ENCODE results near the gene PXYLP1.

The PXYLP1 gene

GRCh38 chr3:141249041-141249440 is 17.4 kb downstream of the PXYLP1 start:
- no peak for DNase-seq (ENCODE audit: low read depth)

DNA sequence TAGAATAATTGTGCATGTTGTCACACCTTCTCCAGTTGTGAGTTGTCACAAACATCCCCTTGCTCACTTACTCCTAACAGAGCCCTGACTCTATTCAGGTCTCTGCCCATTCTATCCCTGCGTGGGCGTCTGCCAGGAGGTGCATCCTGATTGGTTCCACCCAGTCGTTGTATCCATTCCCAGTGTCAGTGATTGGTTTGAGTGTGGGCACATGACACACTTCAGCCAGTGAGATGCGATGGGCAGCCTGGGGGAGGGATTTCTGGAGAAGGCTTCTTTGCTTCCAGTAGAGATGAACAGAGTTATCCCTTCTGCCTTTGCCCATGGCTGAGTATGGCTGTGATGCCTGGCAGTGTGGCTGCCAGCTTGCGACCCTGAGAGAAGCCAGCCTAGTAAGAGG is 18.7 kb downstream of the PXYLP1 start:
- DNase-seq (ENCODE audit: low read depth) = no peak

DNA sequence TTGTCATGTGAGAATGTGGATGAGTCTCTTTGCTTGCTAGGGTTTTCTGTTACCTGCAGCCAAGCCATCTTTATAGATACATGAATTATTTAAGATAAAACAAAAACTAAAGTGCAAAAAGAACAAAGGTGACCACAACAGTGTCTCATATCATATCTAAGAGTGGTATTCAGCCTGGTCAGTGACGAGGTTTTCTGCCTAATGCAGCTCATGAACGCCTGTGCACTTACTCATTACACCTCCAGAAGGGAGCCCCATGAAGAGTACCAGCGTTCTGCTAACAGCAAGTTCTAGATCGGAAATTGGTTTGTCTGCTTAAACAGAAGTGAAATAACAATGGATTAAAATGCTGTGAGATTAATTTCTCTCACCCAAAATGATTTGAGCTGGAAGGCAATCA is 19.2 kb downstream of the PXYLP1 start:
- DNase-seq (ENCODE audit: low read depth) = no peak

GRCh38 chr3:141253326-141253725 is 21.7 kb downstream of the PXYLP1 start:
- DNase-seq (ENCODE audit: low read depth) = no peak

DNA sequence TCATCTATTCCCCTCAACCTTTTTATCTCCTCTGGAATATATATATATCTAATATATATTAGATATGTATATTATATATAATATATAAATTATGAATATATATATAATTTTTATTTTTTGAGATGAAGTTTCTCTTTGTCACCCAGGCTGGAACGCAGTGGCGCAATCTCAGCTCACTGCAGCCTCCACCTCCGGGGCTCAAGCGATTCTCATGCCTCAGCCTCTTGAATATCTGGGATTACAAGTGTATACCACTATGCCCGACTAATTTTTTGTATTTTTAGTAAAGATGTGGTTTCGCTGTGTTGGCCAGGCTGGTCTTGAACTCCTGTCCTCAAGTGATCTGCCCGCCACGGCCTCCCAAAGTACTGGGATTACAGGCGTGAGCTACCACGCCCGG is 22.2 kb downstream of the PXYLP1 start:
- DNase-seq (ENCODE audit: low read depth) = no peak

DNA sequence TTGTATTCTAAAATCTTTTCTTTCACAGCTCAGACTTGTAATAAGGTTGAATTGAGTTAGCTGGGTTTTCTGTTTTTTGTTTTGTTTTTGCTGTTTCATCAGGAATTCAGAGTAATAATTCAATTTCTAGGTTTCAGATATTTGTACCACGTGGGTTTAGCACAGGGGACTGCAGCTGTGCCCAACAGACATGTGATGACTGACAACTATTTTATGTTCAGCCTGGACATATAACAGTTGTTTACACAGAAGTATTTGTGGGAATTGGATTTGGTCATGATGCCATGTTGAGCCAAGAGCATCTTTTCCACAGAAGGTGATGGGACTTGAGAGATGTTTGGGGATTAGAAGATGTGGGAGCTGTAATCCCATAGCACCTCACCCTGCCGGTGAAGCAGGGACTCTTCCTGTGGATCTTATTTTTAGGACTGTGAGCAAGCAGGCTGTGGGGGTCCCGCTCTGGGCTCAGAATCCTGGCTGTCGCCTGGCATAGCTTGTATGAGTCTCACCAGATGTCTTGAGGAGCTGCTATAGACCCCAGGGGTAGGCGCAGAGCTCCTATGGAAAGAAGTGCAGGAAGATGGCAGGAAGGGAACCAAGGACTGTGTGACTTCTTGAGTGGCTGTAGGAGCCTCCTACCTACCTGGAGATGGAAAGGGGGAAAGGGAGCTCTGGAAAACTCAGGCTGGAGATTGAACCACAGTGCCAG is 23.7 kb downstream of the PXYLP1 start:
- DNase-seq (ENCODE audit: low read depth) = no peak

DNA sequence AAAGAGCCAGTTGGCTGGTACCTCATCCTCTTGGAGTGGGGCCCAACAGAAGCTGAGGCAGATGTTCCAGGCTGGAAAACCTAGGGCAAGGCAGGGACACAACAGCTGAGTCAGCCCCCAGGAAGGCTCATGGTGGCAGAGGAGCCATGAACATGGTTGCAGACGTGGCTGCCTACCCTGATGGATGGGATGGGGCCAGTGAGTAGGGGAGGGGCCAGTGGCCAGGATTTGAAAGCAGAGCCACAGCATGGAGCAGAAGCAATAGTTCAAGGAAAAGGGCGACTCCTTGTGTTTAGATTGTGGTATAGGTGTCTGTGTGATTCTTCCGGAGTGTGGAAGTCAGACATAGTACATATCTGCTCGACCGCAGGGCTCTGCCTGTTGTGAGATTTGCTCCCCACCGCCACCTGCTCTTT is 24.2 kb downstream of the PXYLP1 start:
- DNase-seq (ENCODE audit: low read depth) = no peak

DNA sequence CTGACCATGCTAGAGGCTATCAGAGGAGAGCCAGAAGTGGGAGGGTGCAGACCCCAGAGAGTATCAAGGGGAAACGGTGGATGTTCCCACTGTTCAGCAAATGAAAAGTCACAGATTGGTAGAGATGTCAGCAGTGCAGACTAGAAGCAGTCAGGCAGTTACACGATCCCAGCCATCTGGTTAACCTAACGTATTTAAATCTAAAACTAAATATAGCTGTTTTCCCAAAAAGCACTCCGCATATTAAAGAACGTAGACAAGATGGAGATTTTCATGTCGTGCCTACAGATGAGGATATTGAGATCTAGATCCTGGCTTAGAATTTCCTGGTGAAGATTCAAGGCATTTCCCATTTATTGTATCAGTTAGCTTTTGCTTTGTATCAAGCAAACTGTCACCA is 25.2 kb downstream of the PXYLP1 start:
- no peak for DNase-seq (ENCODE audit: low read depth)

- DNase-seq (ENCODE audit: low read depth) = no peak
Observed at GRCh38 chr3:141257961-141258360, 26.3 kb downstream of the PXYLP1 start.

GRCh38 chr3:141258973-141259372 is 27.3 kb downstream of the PXYLP1 start:
- DNase-seq (ENCODE audit: low read depth) = no peak

- no peak for DNase-seq (ENCODE audit: low read depth)
Observed at GRCh38 chr3:141259821-141260629, 28.4 kb downstream of the PXYLP1 start.

DNA sequence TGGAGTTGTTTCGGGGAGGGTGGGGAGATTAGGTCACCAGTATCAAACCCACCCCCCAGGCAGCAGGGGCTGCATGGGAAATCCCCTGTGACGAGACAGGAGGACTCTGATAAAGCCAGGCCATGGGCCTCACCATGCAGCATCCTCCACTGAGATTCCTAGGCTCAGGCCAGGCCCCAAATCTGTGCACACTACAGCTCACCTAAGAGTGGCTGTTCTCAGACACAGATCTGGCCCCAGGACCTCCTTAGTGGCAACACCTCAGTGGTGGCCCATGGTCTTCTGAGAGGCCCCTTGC is 29.0 kb downstream of the PXYLP1 start:
- no peak for DNase-seq (ENCODE audit: low read depth)

DNA sequence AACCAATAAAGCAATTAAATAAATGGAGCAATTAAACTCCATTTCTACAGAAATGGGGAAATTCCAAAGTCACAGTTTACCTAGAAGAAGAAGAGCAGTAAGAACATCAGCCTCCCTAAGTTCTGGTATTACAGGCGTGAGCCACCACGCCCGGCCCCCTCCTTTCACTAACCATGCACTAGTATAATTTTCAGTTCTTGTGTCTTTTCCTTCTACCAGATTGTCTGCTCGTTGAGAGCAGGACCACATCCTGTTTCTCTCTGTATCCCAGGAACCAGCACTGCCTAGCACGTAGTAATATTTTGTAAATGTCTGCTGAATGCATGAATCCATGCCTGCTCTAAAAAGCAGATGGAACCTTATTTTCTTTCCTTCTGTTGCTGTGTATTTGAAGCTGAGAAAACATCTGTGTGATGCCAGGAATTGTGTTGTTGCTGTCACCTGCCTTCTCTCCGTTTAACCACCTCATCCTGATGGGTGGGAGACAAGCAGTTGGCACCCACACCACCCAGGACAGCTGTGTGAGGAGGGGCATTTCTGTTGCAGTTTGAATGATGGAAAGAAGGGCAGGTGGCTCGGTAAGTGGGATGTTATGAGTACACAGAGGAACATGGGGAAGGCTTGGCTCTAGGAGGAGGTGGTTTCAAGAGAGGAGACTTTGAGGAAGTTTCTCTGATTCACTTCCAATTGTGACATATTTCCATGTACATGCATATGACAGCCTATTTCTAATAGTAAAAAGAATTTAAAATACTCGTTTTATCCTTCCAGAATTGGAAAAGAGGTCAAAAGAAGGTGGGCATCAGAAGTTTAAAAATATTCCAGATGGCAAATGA is 30.1 kb downstream of the PXYLP1 start:
- no peak for DNase-seq (ENCODE audit: low read depth)

DNA sequence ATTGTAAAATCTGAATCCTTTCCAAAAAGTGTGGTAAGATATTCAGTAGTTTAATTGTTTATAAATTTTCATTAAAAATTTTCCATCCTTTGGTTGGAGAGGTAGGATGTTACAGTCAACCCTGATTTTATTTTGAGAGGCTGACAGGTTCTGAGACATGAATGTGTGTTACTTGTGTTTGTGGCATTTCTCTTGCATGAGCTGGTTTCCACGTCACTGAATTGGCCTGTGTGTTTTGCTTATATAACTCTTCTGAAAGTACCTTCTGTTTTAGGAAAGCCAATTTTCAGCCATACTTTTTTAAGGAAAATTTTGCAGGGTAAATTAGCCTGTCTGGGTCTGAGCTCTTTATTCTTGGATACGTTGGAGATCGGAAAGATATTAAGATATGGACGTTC is 30.7 kb downstream of the PXYLP1 start:
- DNase-seq (ENCODE audit: low read depth) = no peak

GRCh38 chr3:141266186-141266585 is 34.6 kb downstream of the PXYLP1 start:
- no peak for DNase-seq (ENCODE audit: low read depth)

DNA sequence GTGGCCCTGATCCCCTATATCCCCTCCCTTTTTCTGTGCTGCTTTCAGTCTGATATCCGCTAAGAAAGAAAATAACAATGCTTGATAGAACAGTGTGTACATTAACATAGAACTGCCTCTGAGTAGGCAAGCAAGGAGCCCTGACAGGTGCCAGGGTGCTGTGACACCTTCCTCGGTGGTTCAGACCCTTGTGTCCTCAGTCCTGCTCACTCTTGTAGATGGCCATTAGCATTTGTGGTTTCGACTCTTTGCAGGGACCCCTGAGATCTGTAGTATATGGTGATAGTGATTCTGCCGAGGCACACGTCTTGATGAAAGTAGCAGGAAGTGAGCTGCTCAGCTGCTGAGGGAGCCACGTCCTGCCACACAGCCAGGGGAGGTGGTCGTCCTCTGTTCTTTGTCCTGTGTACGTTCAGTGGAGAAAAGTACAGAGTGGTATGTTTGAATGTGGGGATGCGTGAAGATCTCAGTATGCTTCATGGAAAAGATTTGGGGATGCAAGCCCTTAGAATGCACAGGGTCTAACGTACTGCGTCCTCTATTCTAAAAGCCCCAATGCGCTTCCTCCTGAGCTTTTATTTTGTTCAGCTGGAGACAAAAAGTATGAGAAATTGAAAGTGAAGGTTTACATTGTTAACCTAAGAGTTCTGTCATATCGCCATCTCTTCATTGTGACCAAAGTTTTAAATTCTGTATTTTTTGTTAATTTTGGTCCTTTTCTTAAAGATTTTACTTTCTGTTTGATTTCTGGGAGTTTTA is 35.4 kb downstream of the PXYLP1 start:
- no peak for DNase-seq (ENCODE audit: low read depth)

DNA sequence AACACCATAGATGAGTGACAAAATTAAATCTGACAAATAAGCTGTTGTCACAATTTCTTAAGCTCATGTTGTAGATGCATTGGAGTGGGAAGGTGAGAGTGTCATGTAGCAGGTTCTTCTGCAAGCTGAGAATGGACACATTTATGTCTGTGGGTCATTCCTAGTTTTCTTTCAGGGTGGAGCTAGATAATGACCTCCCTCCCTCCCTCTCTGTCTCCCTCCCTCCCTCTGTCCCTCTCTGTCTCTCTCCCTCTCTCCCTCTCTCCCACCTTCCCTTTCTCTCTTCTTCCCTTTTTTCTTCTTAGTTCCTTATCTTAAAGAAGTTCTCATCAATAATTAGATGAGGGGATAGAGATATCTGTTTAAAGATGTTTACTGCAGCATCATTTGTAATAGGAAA is 36.0 kb downstream of the PXYLP1 start:
- DNase-seq (ENCODE audit: low read depth) = no peak

GRCh38 chr3:141268306-141268705 is 36.7 kb downstream of the PXYLP1 start:
- DNase-seq (ENCODE audit: low read depth) = no peak

DNA sequence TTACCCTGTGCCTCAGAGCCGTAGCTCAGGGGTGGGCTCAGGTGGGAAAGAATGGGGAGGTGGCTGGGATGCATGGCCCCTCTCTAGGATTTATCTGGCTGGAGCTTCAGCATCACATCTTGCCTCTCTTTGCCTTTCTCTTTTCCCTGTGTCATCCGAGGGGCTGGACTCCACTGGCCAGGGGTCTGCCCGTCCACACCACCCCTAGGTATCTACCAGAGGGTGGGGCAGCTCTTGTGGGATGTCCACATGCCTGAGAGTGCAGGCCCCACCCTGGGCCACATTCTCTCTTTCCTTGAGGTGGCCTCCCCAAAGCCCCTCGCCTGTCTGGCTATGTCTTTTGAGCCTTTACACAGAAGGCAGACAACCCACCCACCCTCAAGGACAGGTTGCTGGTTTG is 37.2 kb downstream of the PXYLP1 start:
- DNase-seq (ENCODE audit: low read depth) = no peak

DNA sequence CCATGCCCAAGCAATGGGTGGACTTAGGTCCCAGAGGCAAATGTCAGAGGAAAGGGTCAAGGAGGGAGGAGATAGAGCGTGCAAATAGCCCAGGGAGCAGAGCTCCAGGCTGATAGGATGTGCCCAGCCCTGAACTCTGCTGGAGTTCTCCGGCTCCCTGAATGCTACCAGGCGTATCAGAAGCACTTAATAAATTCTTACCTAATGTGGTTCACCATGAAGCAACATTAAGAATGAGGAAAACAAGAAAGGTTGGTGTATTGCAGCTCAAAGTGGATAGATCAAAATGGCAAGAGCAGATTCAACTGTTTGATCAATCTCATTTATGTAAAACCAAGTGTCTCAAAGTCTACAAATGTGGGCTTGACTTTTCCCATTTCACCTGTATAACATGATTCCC is 38.3 kb downstream of the PXYLP1 start:
- no peak for DNase-seq (ENCODE audit: low read depth)

GRCh38 chr3:141271279-141272030 is 39.8 kb downstream of the PXYLP1 start:
- no peak for DNase-seq (ENCODE audit: low read depth)
